GM12878 (cell line): ENCODE data around the gene BCL2. TPM values are rescaled to one million over a fixed set of nuclear protein-coding genes. Genes with fewer than 3 reads are reported as not detected.

ENCODE experiments used
- ATAC-seq: fragments of 200-7000 bp; cut with Tn5 transposase; 3 replicates; pipeline ENCODE4 v1.9.1; 2020; ENCODE audit warnings: mild to moderate bottlenecking, moderate library complexity
- BruUV-seq: library from RNA; stranded (reverse); fragments of 400-500 nt; replicated peaks from 2 replicates; lab custom pipeline; 2021; lab: Mats Ljungman, UMichigan
- CTCF ChIA-PET: fragments of 300-600 bp; sonication (Branson Sonifier 250); formaldehyde crosslinking; extraction: SDS; loops from one replicate; lab custom pipeline; 2021; ENCODE audit warnings: inconsistent platforms; lab: Yijun Ruan, JAX
- POLR2A ChIA-PET: fragments of 350-600 bp; formaldehyde crosslinking; extraction: SDS; loops from one replicate; lab custom pipeline; 2021; ENCODE audit warnings: inconsistent platforms; lab: Charles Lee
- RAD21 ChIA-PET: fragments of 300-600 bp; sonication (Branson Sonifier 250); formaldehyde crosslinking; loops from one replicate; lab custom pipeline; 2023; ENCODE audit warnings: antibody characterized with exemption; ENCODE audit not compliant: unreplicated experiment; lab: Charles Lee
- SMC1A ChIA-PET: fragments of 300-600 bp; sonication (Branson Sonifier 250); formaldehyde crosslinking; loops from one replicate; lab custom pipeline; 2023; ENCODE audit not compliant: unreplicated experiment, uncharacterized antibody; lab: Charles Lee
- DNase-seq: peaks from one replicate; pipeline ENCODE4 v3.0.0-alpha.2; 2011; ENCODE audit warnings: low read depth, low spot score
- FAIRE-seq: peaks from 3 replicates; lab custom pipeline; 2011; peaks lifted over from hg19 to GRCh38; lab: Jason Lieb, UNC
- H2AFZ ChIP-seq: 2 replicates; pipeline ENCODE4 v1.6.0; 2011; ENCODE audit warnings: low read depth, low read length, control low read depth; ENCODE audit not compliant: control insufficient read depth
- H3K27ac ChIP-seq: 2 replicates; pipeline ENCODE4 v1.5.1; 2011; ENCODE audit warnings: control low read depth; ENCODE audit not compliant: control insufficient read depth, insufficient read depth
- H3K27me3 ChIP-seq, 2 experiments: replicated peaks in 1 of 2; 2 replicates each; pipeline versions ENCODE4 v1.6.0 to v1.6.1; 2011; ENCODE audit warnings: low read length in 1 of 2; ENCODE audit not compliant: control insufficient read depth in 2 of 2, insufficient read depth in 2 of 2
- H3K36me3 ChIP-seq, 2 experiments: 2 replicates each; pipeline ENCODE4 v1.5.1; 2011; ENCODE audit warnings: low read length in 1 of 2; ENCODE audit not compliant: control insufficient read depth in 2 of 2, insufficient read depth in 2 of 2
- H3K4me1 ChIP-seq: 2 replicates; pipeline ENCODE4 v1.6.1; 2011; ENCODE audit warnings: mild to moderate bottlenecking, low read length, moderate library complexity, mixed read lengths; ENCODE audit not compliant: control insufficient read depth, insufficient read depth
- H3K4me2 ChIP-seq: 2 replicates; pipeline ENCODE4 v1.6.0; 2011; ENCODE audit warnings: control low read depth; ENCODE audit not compliant: control insufficient read depth, insufficient read depth
- H3K4me3 ChIP-seq: fragments of 200-600 bp; sonication (generic); 2 replicates; pipeline ENCODE4 v1.5.1; 2016
- H3K79me2 ChIP-seq: 2 replicates; pipeline ENCODE4 v1.6.0; 2011; ENCODE audit warnings: low read length; ENCODE audit not compliant: control insufficient read depth, insufficient read depth
- H3K9ac ChIP-seq: 2 replicates; pipeline ENCODE4 v1.8.0; 2011; ENCODE audit warnings: low read length, control low read depth, mixed read lengths; ENCODE audit not compliant: control insufficient read depth, insufficient read depth
- H3K9me3 ChIP-seq: replicated peaks from 3 replicates; pipeline ENCODE4 v1.5.1; 2011; ENCODE audit warnings: mild to moderate bottlenecking, low read length; ENCODE audit not compliant: control insufficient read depth, insufficient read depth
- H4K20me1 ChIP-seq: 2 replicates; pipeline ENCODE4 v1.6.0; 2011; ENCODE audit not compliant: control insufficient read depth, insufficient read depth
- ATF7 ChIP-seq: fragments of 450-650 bp; IDR thresholded peaks from 2 replicates; pipeline ENCODE4 v1.6.1; 2016; ENCODE audit warnings: low read depth, mild to moderate bottlenecking
- DPF2 ChIP-seq: fragments of 450-650 bp; IDR thresholded peaks from 2 replicates; pipeline ENCODE4 v1.6.1; 2017; ENCODE audit warnings: mild to moderate bottlenecking
- MTA3 ChIP-seq: IDR thresholded peaks from 2 replicates; pipeline ENCODE4 v1.6.1; 2012; ENCODE audit warnings: low read length, inconsistent platforms, borderline replicate concordance
- NR2F1 ChIP-seq: fragments of 450-650 bp; conservative IDR thresholded peaks from 2 replicates; pipeline ENCODE4 v1.6.1; 2017; ENCODE audit warnings: mild to moderate bottlenecking
- SMARCA5 ChIP-seq: fragments of 450-650 bp; IDR thresholded peaks from 2 replicates; pipeline ENCODE4 v1.6.1; 2017; ENCODE audit warnings: mild to moderate bottlenecking
- YBX1 ChIP-seq: fragments of 450-650 bp; IDR thresholded peaks from 2 replicates; pipeline ENCODE4 v1.6.1; 2016; ENCODE audit warnings: antibody characterized with exemption
- WGBS: methylation state at CpG from one replicate; pipeline ENCODE4 v1.1.6; 2016; ENCODE audit warnings: low lambda C conversion rate; ENCODE audit not compliant: insufficient replicate concordance, insufficient coverage; ENCODE audit errors: missing lambda C conversion rate; 5-methylcytosine and 5-hydroxymethylcytosine counted together
- in situ Hi-C: fragments of 300-500 bp; cut with MboI; formaldehyde crosslinking; loops from 9 replicates; pipeline ENCODE4 v1.14.3; 2018; ENCODE audit warnings: mixed read lengths
- intact Hi-C: fragments of 100-400 bp; cut with micrococcal nuclease; formaldehyde crosslinking; loops from one replicate; pipeline ENCODE4 v1.14.2; 2022; ENCODE audit not compliant: unreplicated experiment
- polyA plus RNA-seq, 11 experiments: library from polyadenylated mRNA; depleted of rRNA in 4 of 11; unstranded in 6 of 11; stranded (reverse) in 5 of 11; fragments of >200 nt; fragmentation: Nextera tagmentation in 4 of 11; fragmentation: Illumina TruSeq in 1 of 11; extraction: Ambion mirVana in 4 of 11; extraction: Trizol in 1 of 11; gene quantifications; 1 replicate in 1 of 11; 2 replicates in 10 of 11; pipeline versions ENCODE4 v1.2.1 to v1.2.3, GENCODE V29; 2011 to 2016; ENCODE audit warnings: inconsistent platforms in 2 of 11, missing spikeins in 2 of 11, low read depth in 1 of 11
- total RNA-seq, 4 experiments: library from RNA; depleted of rRNA in 3 of 4; stranded (reverse); fragments of >200 nt in 3 of 4; fragmentation: Illumina TruSeq in 1 of 4; extraction: Trizol in 1 of 4; gene quantifications; 2 replicates each; pipeline versions ENCODE4 v1.2.1 to v1.2.3, GENCODE V29; 2013 to 2021
- TF ChIP-seq, protein P1 (sequence below): IDR thresholded peaks from 2 replicates; pipeline ENCODE4 v1.6.1; 2012; ENCODE audit warnings: mild to moderate bottlenecking, low read depth, low read length
- TF ChIP-seq, protein P2 (sequence below): fragments of 450-650 bp; IDR thresholded peaks from 2 replicates; pipeline ENCODE4 v1.6.1; 2017; ENCODE audit warnings: mild to moderate bottlenecking, moderate library complexity

Gene BCL2
- total and polyA plus RNA-seq, 10 of the 15 experiments (the other 5 are each of a cell fraction or from before 2014, with no cell fraction given), result 4.1 to 47.8 (median 19.3) TPM

DNA sequence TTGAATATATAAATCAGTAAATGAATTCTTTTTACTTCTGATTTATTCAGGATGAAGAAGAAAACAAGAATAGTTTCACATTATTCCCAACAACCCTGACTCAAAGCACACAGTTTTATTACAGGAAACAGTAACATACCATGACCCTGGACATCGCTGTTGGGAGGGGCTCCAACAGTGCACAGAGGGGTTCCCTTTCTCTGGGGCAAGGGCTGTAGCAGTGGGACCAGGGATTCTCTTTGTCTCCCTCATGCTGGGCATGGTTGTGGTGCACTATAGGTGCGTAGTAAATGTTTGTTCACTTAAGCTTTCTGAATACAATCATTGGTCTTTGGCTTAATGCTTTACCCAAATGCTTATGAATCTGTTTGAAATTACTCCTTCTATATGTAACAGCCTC, 189.4 kb downstream of the BCL2 start:
- no peak for TF ChIP-seq SMARCA5
- TF ChIP-seq, protein P1, sequence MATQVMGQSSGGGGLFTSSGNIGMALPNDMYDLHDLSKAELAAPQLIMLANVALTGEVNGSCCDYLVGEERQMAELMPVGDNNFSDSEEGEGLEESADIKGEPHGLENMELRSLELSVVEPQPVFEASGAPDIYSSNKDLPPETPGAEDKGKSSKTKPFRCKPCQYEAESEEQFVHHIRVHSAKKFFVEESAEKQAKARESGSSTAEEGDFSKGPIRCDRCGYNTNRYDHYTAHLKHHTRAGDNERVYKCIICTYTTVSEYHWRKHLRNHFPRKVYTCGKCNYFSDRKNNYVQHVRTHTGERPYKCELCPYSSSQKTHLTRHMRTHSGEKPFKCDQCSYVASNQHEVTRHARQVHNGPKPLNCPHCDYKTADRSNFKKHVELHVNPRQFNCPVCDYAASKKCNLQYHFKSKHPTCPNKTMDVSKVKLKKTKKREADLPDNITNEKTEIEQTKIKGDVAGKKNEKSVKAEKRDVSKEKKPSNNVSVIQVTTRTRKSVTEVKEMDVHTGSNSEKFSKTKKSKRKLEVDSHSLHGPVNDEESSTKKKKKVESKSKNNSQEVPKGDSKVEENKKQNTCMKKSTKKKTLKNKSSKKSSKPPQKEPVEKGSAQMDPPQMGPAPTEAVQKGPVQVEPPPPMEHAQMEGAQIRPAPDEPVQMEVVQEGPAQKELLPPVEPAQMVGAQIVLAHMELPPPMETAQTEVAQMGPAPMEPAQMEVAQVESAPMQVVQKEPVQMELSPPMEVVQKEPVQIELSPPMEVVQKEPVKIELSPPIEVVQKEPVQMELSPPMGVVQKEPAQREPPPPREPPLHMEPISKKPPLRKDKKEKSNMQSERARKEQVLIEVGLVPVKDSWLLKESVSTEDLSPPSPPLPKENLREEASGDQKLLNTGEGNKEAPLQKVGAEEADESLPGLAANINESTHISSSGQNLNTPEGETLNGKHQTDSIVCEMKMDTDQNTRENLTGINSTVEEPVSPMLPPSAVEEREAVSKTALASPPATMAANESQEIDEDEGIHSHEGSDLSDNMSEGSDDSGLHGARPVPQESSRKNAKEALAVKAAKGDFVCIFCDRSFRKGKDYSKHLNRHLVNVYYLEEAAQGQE, result no peak
- no peak for TF ChIP-seq YBX1
- TF ChIP-seq MTA3, result no peak
- TF ChIP-seq ATF7, result no peak
- no peak for TF ChIP-seq DPF2
- TF ChIP-seq NR2F1, result no peak
- TF ChIP-seq, protein P2, sequence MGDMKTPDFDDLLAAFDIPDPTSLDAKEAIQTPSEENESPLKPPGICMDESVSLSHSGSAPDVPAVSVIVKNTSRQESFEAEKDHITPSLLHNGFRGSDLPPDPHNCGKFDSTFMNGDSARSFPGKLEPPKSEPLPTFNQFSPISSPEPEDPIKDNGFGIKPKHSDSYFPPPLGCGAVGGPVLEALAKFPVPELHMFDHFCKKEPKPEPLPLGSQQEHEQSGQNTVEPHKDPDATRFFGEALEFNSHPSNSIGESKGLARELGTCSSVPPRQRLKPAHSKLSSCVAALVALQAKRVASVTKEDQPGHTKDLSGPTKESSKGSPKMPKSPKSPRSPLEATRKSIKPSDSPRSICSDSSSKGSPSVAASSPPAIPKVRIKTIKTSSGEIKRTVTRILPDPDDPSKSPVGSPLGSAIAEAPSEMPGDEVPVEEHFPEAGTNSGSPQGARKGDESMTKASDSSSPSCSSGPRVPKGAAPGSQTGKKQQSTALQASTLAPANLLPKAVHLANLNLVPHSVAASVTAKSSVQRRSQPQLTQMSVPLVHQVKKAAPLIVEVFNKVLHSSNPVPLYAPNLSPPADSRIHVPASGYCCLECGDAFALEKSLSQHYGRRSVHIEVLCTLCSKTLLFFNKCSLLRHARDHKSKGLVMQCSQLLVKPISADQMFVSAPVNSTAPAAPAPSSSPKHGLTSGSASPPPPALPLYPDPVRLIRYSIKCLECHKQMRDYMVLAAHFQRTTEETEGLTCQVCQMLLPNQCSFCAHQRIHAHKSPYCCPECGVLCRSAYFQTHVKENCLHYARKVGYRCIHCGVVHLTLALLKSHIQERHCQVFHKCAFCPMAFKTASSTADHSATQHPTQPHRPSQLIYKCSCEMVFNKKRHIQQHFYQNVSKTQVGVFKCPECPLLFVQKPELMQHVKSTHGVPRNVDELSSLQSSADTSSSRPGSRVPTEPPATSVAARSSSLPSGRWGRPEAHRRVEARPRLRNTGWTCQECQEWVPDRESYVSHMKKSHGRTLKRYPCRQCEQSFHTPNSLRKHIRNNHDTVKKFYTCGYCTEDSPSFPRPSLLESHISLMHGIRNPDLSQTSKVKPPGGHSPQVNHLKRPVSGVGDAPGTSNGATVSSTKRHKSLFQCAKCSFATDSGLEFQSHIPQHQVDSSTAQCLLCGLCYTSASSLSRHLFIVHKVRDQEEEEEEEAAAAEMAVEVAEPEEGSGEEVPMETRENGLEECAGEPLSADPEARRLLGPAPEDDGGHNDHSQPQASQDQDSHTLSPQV, result no peak
- RAD21 ChIA-PET, result interaction anchor here (1.3 to 2.9 kb wide), 3 partner anchors 113 to 192 kb away, joined by 5 to 30 read pairs (median 17); no protein-coding TSS in a partner anchor
- POLR2A ChIA-PET, result interaction anchor here (3.6 to 16.4 kb wide), 2 partner anchors 25 to 188 kb away, joined by 26 to 278 read pairs; partner anchors contain the start of gene BCL2
- Histone ChIP-seq H3K4me3 (no peak overlapping the region), H3K4me2 (no peak overlapping the region), H4K20me1 (no peaks in the 10 kb centered on the region), H3K4me1 (peaks cover 13% of the 10 kb centered on the region), H3K27me3 (no peaks in the 10 kb centered on the region), H3K9ac (no peak overlapping the region), H3K36me3 (peaks cover 8 to 28% of the 10 kb centered on the region in 2 experiments), H3K27ac (no peak overlapping the region), H3K79me2 (peaks cover 30% of the 10 kb centered on the region), H2AFZ (no peak overlapping the region), H3K9me3 (no peaks in the 10 kb centered on the region)
- in situ Hi-C loops, result no loop called here
- FAIRE-seq (no peak), ATAC-seq (no peak), DNase-seq (no peak)
- CTCF ChIA-PET, result interaction anchor here (0.9 to 3.2 kb wide), 5 partner anchors 24 to 210 kb away, joined by 3 to 18 read pairs (median 4); no protein-coding TSS in a partner anchor
- WGBS, result 100% methylated on average over 2 of the region's 2 CpGs
- SMC1A ChIA-PET, result interaction anchor here (0.7 to 4.0 kb wide), 9 partner anchors 10 to 193 kb away, joined by 3 to 125 read pairs (median 8); partner anchors contain the start of gene BCL2
- BruUV-seq, result no TSS peak
- intact Hi-C loops, result loop anchor here (2.0 to 5.0 kb wide), 2 partner anchors 113 to 307 kb away; no protein-coding TSS in a partner anchor
